GM23338 (cell line): ENCODE data around the gene ERC1. TPM values are rescaled to one million over a fixed set of nuclear protein-coding genes. Genes with fewer than 3 reads are reported as not detected.

Experiments used
- ATAC-seq: fragments of 200-7000 bp; cut with Tn5 transposase; 3 replicates; pipeline ENCODE4 v1.9.1; 2020
- DNase-seq: peaks from one replicate; pipeline ENCODE4 v3.0.0-alpha.2; 2015; ENCODE audit warnings: low spot score
- H2AFZ ChIP-seq: fragments of 200-600 bp; sonication (generic); 2 replicates; pipeline ENCODE4 v1.8.0; 2016; ENCODE audit warnings: antibody characterized with exemption, mild to moderate bottlenecking, moderate library complexity
- H3F3A ChIP-seq: fragments of 200-600 bp; sonication (generic); replicated peaks from 2 replicates; pipeline ENCODE4 v1.8.0; 2017; ENCODE audit warnings: antibody characterized with exemption, mixed run types, low read depth
- H3K27ac ChIP-seq: fragments of 200-600 bp; sonication (generic); 2 replicates; pipeline ENCODE4 v1.6.1; 2016; ENCODE audit warnings: low read depth
- H3K27me3 ChIP-seq: fragments of 200-600 bp; sonication (generic); 2 replicates; pipeline ENCODE4 v1.8.0; 2016; ENCODE audit warnings: mild to moderate bottlenecking, mixed run types, moderate library complexity; ENCODE audit not compliant: insufficient read depth
- H3K36me3 ChIP-seq: fragments of 200-600 bp; sonication (generic); 2 replicates; pipeline ENCODE4 v1.8.0; 2016; ENCODE audit warnings: mild to moderate bottlenecking; ENCODE audit not compliant: insufficient read depth
- H3K4me1 ChIP-seq: fragments of 200-600 bp; sonication (generic); 2 replicates; pipeline ENCODE4 v1.8.0; 2016; ENCODE audit warnings: mild to moderate bottlenecking, moderate library complexity; ENCODE audit not compliant: insufficient read depth
- H3K4me2 ChIP-seq: fragments of 200-600 bp; sonication (generic); 2 replicates; pipeline ENCODE4 v1.7.1; 2017; ENCODE audit warnings: mixed run types
- H3K4me3 ChIP-seq: fragments of 200-600 bp; sonication (generic); 2 replicates; pipeline ENCODE4 v1.6.1; 2016; ENCODE audit warnings: mixed run types
- H3K79me2 ChIP-seq: fragments of 200-600 bp; sonication (generic); replicated peaks from 2 replicates; pipeline ENCODE4 v1.8.0; 2017; ENCODE audit warnings: mild to moderate bottlenecking; ENCODE audit not compliant: insufficient read depth
- H3K9me2 ChIP-seq: fragments of 200-600 bp; sonication (generic); 2 replicates; pipeline ENCODE4 v1.8.0; 2017; ENCODE audit not compliant: insufficient read depth
- H4K20me1 ChIP-seq: fragments of 200-600 bp; sonication (generic); replicated peaks from 2 replicates; pipeline ENCODE4 v1.8.0; 2017; ENCODE audit warnings: mild to moderate bottlenecking; ENCODE audit not compliant: insufficient read depth
- H3K27ac Mint-ChIP-seq: 2 replicates; pipeline ENCODE4 v1.8.0; 2020; ENCODE audit warnings: inconsistent platforms, mild to moderate bottlenecking, moderate library complexity, mixed read lengths
- H3K27me3 Mint-ChIP-seq: 3 replicates; pipeline ENCODE4 v1.8.0; 2022; ENCODE audit warnings: low read depth, mild to moderate bottlenecking, moderate library complexity, mixed read lengths, inconsistent platforms; ENCODE audit not compliant: insufficient read depth, poor library complexity
- H3K36me3 Mint-ChIP-seq: 3 replicates; pipeline ENCODE4 v1.8.0; 2021; ENCODE audit warnings: low read depth, mild to moderate bottlenecking, inconsistent platforms, moderate library complexity, mixed read lengths
- H3K4me1 Mint-ChIP-seq: 3 replicates; pipeline ENCODE4 v1.8.0; 2020; ENCODE audit warnings: mild to moderate bottlenecking, inconsistent platforms, mixed read lengths
- H3K4me3 Mint-ChIP-seq: 3 replicates; pipeline ENCODE4 v1.8.0; 2021; ENCODE audit warnings: moderate library complexity, mild to moderate bottlenecking, inconsistent platforms, mixed read lengths
- H3K9me3 Mint-ChIP-seq: 3 replicates; pipeline ENCODE4 v1.8.0; 2020; ENCODE audit warnings: moderate library complexity, mild to moderate bottlenecking, inconsistent platforms, mixed read lengths
- EZH2 ChIP-seq: fragments of 200-600 bp; sonication (generic); IDR thresholded peaks from one replicate; pipeline ENCODE4 v1.8.0; 2017; ENCODE audit warnings: antibody characterized with exemption, mild to moderate bottlenecking, low read depth; ENCODE audit not compliant: unreplicated experiment
- EZH2phosphoT487 ChIP-seq: fragments of 200-600 bp; sonication (generic); IDR thresholded peaks from one replicate; pipeline ENCODE4 v1.8.1; 2018; ENCODE audit warnings: antibody characterized with exemption; ENCODE audit not compliant: unreplicated experiment
- JUNB ChIP-seq: IDR thresholded peaks from one replicate; pipeline ENCODE4 v1.6.1; 2016; ENCODE audit warnings: antibody characterized with exemption; ENCODE audit not compliant: unreplicated experiment
- STAT1 ChIP-seq: IDR thresholded peaks from one replicate; pipeline ENCODE4 v1.6.1; 2016; ENCODE audit warnings: antibody characterized with exemption; ENCODE audit not compliant: unreplicated experiment
- ZNF114 ChIP-seq: fragments of 250-450 bp; sonication (Bioruptor Pico); IDR thresholded peaks from 2 replicates; pipeline ENCODE4 v1.5.0; 2020; ENCODE audit warnings: mild to moderate bottlenecking, moderate library complexity
- ZNF462 ChIP-seq: fragments of 250-450 bp; sonication (Bioruptor Pico); IDR thresholded peaks from 2 replicates; pipeline ENCODE4 v1.5.0; 2020; ENCODE audit warnings: mild to moderate bottlenecking, moderate library complexity
- polyA plus RNA-seq: library from polyadenylated mRNA; unstranded; fragments of >200 nt; fragmentation: Nextera tagmentation; extraction: Ambion mirVana; gene quantifications from 2 replicates; pipeline ENCODE4 v1.2.1, GENCODE V29; 2016
- total RNA-seq: library from RNA; depleted of rRNA; stranded (reverse); fragments of >200 nt; shearing (Covaris generic); gene quantifications from 2 replicates; pipeline ENCODE4 v1.2.3, GENCODE V29; 2014
- TF ChIP-seq, protein P1 (sequence below), 2 experiments: fragments of 200-600 bp in 1 of 2; sonication (generic) in 1 of 2; conservative IDR thresholded peaks; 2 replicates each; pipeline versions ENCODE4 v1.5.1 to v1.6.1; 2016 to 2017; ENCODE audit warnings: antibody characterized with exemption in 2 of 2, low read depth in 2 of 2, mild to moderate bottlenecking in 2 of 2, moderate library complexity in 1 of 2

ERC1 gene
- total and polyA plus RNA-seq, 2 experiments from 2014 or later, result 28.1 to 35.3 TPM

DNA sequence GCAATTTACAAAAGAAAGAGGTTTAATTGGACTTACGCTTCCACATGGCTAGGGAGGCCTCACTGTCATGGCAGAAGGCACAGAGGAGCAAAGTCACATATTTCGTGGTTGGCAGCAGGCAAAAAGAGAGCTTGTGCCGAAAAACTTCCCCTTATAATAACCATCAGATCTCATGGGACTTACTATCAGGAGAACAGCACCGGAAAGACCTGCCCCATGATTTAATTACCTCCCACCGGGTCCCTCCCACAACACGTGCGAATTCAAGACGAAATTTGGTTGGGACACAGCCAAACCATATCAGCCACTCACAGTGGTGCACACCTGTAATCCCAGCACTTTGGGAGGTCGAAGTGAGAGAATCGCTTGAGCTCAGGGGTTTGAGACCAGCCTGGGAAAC lies 534.8 kb downstream of the ERC1 start:
- Mint-ChIP-seq H3K27me3 (peaks cover 31% of the 10 kb centered on the region), H3K4me1 (peaks cover 31% of the 10 kb centered on the region), H3K9me3 (no peaks in the 10 kb centered on the region; the same call in 2 of the 3 replicates), H3K4me3 (no peak overlapping the region), H3K36me3 (peaks cover 3% of the 10 kb centered on the region; the same call in 1 of the 3 replicates), H3K27ac (no peak overlapping the region)
- Histone ChIP-seq H3K4me2 (no peak overlapping the region), H3K4me1 (peaks cover 22% of the 10 kb centered on the region), H3K27me3 (peaks cover 64% of the 10 kb centered on the region), H3F3A (peaks cover 14% of the 10 kb centered on the region; the same call in 1 of the 2 replicates), H3K4me3 (no peak overlapping the region), H3K9me2 (0 out of 2 replicates have a peak, but pooled peaks cover 4% of the 10 kb centered on the region), H4K20me1 (no peaks in the 10 kb centered on the region), H3K27ac (no peak overlapping the region), H3K79me2 (no peaks in the 10 kb centered on the region), H3K36me3 (no peaks in the 10 kb centered on the region), H2AFZ (no peak overlapping the region)
- no peak for TF ChIP-seq JUNB
- TF ChIP-seq ZNF462 (CRISPR knock-in tag), result no peak
- TF ChIP-seq EZH2, result no peak
- TF ChIP-seq, protein P1, sequence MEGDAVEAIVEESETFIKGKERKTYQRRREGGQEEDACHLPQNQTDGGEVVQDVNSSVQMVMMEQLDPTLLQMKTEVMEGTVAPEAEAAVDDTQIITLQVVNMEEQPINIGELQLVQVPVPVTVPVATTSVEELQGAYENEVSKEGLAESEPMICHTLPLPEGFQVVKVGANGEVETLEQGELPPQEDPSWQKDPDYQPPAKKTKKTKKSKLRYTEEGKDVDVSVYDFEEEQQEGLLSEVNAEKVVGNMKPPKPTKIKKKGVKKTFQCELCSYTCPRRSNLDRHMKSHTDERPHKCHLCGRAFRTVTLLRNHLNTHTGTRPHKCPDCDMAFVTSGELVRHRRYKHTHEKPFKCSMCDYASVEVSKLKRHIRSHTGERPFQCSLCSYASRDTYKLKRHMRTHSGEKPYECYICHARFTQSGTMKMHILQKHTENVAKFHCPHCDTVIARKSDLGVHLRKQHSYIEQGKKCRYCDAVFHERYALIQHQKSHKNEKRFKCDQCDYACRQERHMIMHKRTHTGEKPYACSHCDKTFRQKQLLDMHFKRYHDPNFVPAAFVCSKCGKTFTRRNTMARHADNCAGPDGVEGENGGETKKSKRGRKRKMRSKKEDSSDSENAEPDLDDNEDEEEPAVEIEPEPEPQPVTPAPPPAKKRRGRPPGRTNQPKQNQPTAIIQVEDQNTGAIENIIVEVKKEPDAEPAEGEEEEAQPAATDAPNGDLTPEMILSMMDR (conservative IDR thresholded peaks at IDR 0.05; ENCODE audit: low read depth in 2 of 2), result no peak
- no peak for TF ChIP-seq ZNF114
- no peak for TF ChIP-seq STAT1
- no peak for TF ChIP-seq EZH2phosphoT487
- ATAC-seq (no peak), DNase-seq (no peak)
